GM20000 (cell line): Measurements from ENCODE around the gene SEC14L6.
"Not testable (repeated sequence)": the region's sequence is repeated elsewhere in the genome, so short reads cannot be mapped to it uniquely, and the experiment has no call there.

Experiments
- DNase-seq: peaks from one replicate; pipeline ENCODE4 v3.0.0; 2012; ENCODE audit warnings: low spot score
- TF ChIP-seq, protein P1 (sequence below): IDR thresholded peaks from 2 replicates; pipeline ENCODE4 v1.5.1; 2012; ENCODE audit warnings: mild to moderate bottlenecking, control low read depth; ENCODE audit errors: extremely low read depth, missing control alignments

SEC14L6 gene

DNA sequence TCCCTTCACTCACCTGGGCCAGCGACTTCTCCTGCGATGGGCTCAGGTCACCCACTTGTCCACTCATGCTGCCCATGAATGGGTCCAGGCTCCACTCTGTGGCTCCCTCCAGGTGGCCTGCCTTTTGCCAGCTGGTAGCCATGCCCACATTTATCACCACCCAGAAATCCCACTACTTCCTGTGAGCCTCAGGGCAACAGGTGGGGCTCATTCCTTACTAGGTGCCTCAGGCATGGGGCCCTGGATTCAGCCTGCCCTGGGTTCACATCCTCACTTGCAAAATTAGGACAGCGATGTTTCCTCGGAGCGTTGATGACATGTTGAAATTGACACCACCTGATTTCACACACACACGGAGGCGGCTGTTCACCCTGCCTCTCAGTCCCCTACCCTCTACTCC lies at the start of gene SEC14L6:
Gene SEC14L6, minus strand, starts transcription at position 126 of the 400 bp plus-strand sequence. Its CDS starts 59 bp downstream, at position 67.
- TF ChIP-seq, protein P1, sequence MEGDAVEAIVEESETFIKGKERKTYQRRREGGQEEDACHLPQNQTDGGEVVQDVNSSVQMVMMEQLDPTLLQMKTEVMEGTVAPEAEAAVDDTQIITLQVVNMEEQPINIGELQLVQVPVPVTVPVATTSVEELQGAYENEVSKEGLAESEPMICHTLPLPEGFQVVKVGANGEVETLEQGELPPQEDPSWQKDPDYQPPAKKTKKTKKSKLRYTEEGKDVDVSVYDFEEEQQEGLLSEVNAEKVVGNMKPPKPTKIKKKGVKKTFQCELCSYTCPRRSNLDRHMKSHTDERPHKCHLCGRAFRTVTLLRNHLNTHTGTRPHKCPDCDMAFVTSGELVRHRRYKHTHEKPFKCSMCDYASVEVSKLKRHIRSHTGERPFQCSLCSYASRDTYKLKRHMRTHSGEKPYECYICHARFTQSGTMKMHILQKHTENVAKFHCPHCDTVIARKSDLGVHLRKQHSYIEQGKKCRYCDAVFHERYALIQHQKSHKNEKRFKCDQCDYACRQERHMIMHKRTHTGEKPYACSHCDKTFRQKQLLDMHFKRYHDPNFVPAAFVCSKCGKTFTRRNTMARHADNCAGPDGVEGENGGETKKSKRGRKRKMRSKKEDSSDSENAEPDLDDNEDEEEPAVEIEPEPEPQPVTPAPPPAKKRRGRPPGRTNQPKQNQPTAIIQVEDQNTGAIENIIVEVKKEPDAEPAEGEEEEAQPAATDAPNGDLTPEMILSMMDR, result no peak
- DNase-seq, result no peak

GRCh38 chr22:30596199-30596598 lies 49.7 kb upstream of the SEC14L6 start:
- TF ChIP-seq, protein P1, result no peak
- no peak for DNase-seq

DNA sequence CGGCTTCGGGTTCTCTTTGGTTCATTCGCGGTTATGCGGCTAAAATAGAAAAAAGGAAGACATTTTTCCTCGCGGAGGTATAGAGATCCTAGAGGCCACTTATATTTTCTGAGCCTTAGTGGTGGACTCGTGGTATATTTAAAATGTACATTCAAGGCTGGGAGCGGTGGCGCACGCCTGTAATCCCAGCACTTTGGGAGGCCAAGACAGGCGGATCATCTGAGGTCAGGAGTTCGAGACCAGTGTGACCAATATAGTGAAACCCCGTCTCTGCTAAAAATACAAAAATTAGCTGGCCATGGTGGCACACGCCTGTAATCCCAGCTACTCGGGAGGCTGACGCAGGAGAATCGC lies 45.8 kb upstream of the SEC14L6 start:
- not testable (repeated sequence) for DNase-seq

GRCh38 chr22:30591588-30592359 lies 45.2 kb upstream of the SEC14L6 start, which contains the start of gene PES1:
Gene PES1, minus strand, starts transcription at chr22:30591910. Its CDS starts 77 bp downstream, at chr22:30591833.
- TF ChIP-seq, protein P1, result no peak

DNA sequence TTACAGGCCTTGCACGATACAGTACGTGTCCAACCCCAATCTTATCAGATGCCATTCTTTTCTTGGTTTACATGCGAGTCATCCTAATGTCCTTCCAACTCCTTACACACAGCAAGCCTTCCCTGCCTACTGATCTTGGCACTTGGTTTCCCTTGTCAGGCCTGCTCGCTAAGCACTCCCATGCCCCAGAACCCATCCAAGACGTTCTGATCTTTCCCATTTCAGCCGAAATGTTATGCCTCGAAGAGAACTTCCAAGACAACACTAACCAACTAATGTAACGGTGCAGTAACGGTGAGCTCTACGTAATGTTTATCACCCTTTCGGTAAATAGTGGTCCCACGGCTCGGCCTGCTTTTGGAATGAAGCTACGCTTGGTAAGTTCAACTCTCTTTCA lies 44.6 kb upstream of the SEC14L6 start:
- no peak for DNase-seq
- TF ChIP-seq, protein P1, result no peak

More at GRCh38 chr22:30591588-30592359, 45.2 kb upstream of the SEC14L6 start, which contains the start of gene PES1:
- peak; percentile 98 for DNase-seq

- no peak for DNase-seq
- TF ChIP-seq, protein P1, result no peak
Measured at GRCh38 chr22:30586414-30586813, 39.9 kb upstream of the SEC14L6 start.

DNA sequence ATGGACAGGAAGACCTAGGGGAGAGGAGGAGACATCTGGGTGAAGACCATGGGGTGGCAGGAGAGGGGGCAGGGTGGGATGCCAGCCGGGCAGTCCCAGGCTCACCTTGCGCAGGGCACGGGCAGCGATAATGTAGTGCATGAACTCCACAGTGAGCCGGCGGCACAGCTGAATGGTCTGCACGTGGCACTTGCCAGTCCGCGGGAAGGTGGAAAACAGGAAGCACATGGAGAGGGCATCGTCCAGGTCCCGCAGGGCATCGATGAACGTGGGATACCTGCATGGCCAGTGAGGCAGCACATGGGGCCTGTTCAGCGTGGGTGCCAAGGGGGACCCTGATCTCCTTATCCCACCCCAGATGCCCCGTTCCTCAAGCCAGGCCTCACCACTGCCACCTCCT lies 37.9 kb upstream of the SEC14L6 start:
- TF ChIP-seq, protein P1, result no peak
- no peak for DNase-seq
